GM10248 (cell line): ENCODE measurements around the gene CBX4.

Source experiments
- CTCF ChIA-PET: fragments of 300-600 bp; sonication (Branson Sonifier 250); formaldehyde crosslinking; extraction: SDS; loops from one replicate; lab custom pipeline; 2021; ENCODE audit warnings: antibody characterized with exemption; lab: Yijun Ruan, JAX
- POLR2A ChIA-PET: fragments of 350-650 bp; sonication (Branson Sonifier 250); formaldehyde crosslinking; extraction: SDS; loops from one replicate; lab custom pipeline; 2020; ENCODE audit warnings: antibody characterized with exemption; lab: Yijun Ruan, JAX
- DNase-seq: peaks from one replicate; pipeline ENCODE4 v3.0.0; 2012; ENCODE audit errors: extremely low spot score
- CTCF ChIP-seq: IDR thresholded peaks from 2 replicates; pipeline ENCODE4 v1.5.1; 2012; ENCODE audit warnings: mild to moderate bottlenecking, low read depth; ENCODE audit errors: extremely low read depth, missing control alignments, control extremely low read depth

Gene CBX4

GRCh38 chr17:79801156-79802038 is 37.8 kb downstream of the CBX4 start:
- CTCF ChIA-PET, result interaction anchor here (1.0 to 2.3 kb wide), 4 partner anchors 10 to 207 kb away, joined by 3 to 13 read pairs (median 4); partner anchors contain the start of gene CBX4
- no peak for DNase-seq
- TF ChIP-seq CTCF, result no peak
- POLR2A ChIA-PET, result interaction anchor here (0.6 kb wide), 1 partner anchor 125 kb away, joined by 3 read pairs; no protein-coding TSS in a partner anchor

GRCh38 chr17:79800325-79801155 is 38.7 kb downstream of the CBX4 start:
- ChIA-PET POLR2A (interaction anchor here (0.6 kb wide), 1 partner anchor 126 kb away, joined by 3 read pairs; no protein-coding TSS in a partner anchor), CTCF (interaction anchor here (1.0 to 2.3 kb wide), 5 partner anchors 11 to 208 kb away, joined by 3 to 13 read pairs (median 4); partner anchors contain the start of gene CBX4)
- no peak for TF ChIP-seq CTCF
- DNase-seq, result no peak

GRCh38 chr17:79799538-79800324 is 39.5 kb downstream of the CBX4 start:
- CTCF ChIA-PET, result interaction anchor here (1.1 to 1.8 kb wide), 2 partner anchors 18 to 42 kb away, joined by 3 to 4 read pairs; no protein-coding TSS in a partner anchor
- no peak for DNase-seq
- no peak for TF ChIP-seq CTCF
- POLR2A ChIA-PET, result no interaction called here

DNA sequence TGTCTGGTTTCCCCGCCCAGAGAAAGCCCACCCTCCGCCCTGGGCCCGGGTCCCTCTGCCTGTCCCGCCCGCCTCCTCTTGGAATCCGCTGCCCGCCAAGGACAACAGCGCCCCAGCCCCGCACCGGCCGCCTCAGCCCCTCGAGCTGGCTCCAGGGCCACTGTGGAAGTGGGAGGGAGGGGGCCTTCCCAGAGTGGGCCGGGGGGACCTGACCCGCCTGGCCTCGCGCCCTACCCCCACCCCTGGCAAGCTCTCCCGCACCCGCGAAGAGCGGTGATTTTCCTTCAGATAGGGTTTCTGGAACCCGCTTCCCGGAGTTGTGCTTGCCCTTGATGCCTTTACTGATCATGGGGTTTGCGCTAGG is 40.1 kb downstream of the CBX4 start:
- POLR2A ChIA-PET, result no interaction called here
- DNase-seq, result no peak
- no peak for TF ChIP-seq CTCF
- CTCF ChIA-PET, result interaction anchor here (1.1 to 1.8 kb wide), 2 partner anchors 18 to 42 kb away, joined by 3 to 4 read pairs; no protein-coding TSS in a partner anchor

DNA sequence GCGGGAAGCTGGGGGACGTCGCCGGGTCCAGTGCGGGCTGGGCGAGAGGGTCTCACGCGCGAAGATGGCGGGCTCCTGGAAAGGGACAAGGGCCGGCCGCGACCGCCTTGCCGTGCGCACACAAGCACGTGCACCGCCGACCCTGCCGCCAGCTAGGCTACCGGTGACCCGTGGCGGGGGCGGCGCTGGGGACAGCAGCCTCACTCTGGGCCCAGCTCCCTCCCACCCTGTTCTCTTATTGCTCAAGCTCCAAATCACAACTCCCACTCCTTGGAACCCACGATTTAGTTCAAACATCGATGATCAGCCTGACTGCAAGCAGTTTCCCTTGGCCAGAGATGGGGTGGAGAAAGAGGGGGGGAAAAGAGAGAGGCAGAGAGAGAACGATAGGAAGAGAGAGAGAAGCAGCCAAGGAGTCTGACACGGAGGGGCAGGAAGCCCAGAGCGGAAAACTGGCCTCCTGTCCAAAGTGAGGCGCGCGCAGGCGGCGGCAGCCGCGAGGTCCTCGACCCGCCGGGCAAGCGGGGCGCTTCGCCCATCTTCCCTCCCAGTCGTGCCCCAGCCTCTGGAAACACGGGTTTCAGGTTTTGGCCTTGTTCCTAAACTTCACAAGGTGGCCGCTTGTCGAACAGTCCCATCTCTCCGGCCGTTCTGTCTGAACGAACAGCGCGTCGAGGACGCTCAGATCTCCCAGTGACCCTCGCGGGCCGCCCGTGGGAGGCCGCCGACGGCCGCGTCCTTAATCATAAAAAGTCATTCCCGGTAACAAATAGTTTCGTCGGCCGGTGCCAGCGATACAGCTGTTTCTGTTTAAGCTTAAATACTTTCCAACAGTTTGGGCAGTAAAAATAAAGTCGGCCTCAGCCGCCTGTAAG is 40.7 kb downstream of the CBX4 start:
- POLR2A ChIA-PET, result no interaction called here
- no peak for DNase-seq

More for the DNA sequence above, 40.7 kb downstream of the CBX4 start:
- CTCF ChIA-PET, result interaction anchor here (1.1 to 1.8 kb wide), 3 partner anchors 16 to 43 kb away, joined by 3 to 4 read pairs (median 4); no protein-coding TSS in a partner anchor
- no peak for TF ChIP-seq CTCF
